GM21576 (cell line): ENCODE measurements around the gene FITM2.

Source experiments
- ATAC-seq: cut with Tn5 transposase; IDR thresholded peaks from one replicate; pipeline ENCODE4 v1.9.1; 2021; ENCODE audit warnings: mild to moderate bottlenecking, moderate library complexity; ENCODE audit not compliant: unreplicated experiment

The FITM2 gene

GRCh38 chr20:44284032-44284431 is 27.0 kb downstream of the FITM2 start:
- ATAC-seq = no peak

GRCh38 chr20:44282192-44282591 is 28.8 kb downstream of the FITM2 start:
- no peak for ATAC-seq

DNA sequence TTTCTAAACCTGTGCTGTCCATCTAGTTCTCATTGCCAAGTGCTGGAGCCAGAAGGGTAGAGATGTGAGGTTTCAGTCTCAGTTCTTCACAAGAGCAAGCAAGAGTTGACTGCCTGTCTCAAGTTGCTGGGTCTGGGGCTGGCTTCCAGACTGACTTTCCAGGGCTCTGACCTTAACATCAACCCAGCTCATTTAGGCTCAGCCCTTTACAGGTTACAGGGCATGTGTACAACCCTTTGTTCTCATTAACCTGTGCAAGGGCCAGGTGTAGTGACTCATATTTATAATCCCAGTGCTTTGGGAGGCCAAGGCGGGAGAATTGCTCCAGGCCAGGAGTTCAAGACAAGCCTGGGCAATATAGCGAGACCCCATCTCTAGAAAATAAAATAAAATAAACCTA is 30.6 kb downstream of the FITM2 start:
- ATAC-seq = no peak

GRCh38 chr20:44279228-44279627 is 31.8 kb downstream of the FITM2 start:
- no peak for ATAC-seq

GRCh38 chr20:44274303-44275017 is 36.5 kb downstream of the FITM2 start:
- ATAC-seq = no peak

DNA sequence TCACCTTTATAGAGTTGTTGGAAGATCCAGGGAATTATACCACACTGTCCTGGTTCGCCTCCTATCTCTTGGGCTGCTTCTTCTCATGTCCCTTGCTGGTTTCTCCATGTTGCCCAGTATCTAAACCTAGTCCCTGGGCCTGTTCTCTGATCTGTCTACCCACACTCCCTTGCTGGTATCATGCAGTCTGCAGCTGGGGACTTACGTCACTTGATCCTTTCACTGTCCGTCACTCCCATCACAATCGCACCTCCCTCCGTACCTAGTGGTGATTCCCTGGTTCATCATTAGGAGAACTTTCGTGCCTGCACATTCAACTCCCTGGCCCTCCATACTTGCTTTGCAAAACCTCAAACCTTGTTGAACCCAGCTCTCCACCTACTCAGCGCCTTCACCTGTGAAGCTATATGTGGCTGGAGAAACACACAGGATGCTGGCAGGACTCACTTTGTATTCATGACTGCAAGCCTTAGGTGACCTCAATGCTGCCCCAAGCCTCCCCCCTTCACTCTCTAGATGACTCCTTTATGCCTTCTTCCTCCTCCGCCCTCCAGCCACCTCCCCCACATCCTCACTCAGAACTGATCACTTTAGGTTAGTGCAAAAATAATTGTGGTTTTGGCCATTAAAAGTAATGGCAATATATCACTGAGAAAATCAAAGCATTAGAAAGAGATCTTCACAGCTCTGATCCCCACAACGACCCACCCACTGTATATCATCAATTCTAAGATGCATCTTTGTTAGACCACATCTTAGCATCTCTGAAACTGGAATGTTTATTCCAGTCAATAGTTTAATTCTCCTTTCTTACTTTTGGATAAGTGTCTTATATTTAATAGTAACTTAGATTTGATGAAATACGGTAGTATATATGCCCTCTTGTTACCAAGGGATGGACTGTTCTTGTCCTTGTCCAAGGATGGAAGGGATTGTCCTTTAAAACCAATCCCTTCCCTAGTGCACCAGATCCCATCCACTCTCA is 37.5 kb downstream of the FITM2 start:
- ATAC-seq = no peak

DNA sequence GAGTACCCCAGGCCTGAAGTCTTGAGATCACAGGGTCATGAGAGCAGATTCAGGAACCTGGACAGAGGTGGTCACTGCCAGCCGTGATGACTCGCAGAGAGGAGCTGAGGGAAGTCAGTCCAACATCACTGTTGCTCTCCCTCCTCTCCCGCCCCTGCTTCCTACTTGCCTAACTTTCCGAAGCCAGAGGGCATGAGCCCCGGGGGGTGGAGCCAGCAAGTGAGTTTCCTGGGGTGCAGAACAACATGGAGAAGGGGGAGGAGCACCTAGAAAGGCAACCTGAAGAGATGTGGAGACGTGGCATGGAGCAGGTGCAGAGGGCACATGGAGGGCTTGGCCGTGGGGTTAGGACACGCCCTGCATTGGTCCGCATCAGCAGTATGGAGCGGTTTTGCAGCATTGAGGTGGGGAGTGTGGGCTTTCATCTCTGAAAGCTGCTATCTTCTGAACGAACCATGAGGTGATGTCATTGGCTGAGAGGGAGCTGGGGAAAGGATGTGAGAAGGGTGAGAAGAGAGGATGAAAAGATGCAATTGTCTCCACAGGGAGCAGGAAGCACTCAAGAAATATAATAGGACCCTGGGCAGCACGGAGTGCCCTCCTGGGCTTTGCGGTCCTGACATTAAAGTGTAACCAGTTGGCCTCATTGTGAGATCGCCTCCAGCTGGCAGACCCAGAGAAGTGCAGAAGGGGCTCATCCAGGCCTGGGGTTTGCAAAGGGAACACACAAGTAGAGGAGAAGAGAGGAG is 38.9 kb downstream of the FITM2 start:
- no peak for ATAC-seq

- ATAC-seq = no peak
Measured at GRCh38 chr20:44268802-44269201, 42.2 kb downstream of the FITM2 start.

DNA sequence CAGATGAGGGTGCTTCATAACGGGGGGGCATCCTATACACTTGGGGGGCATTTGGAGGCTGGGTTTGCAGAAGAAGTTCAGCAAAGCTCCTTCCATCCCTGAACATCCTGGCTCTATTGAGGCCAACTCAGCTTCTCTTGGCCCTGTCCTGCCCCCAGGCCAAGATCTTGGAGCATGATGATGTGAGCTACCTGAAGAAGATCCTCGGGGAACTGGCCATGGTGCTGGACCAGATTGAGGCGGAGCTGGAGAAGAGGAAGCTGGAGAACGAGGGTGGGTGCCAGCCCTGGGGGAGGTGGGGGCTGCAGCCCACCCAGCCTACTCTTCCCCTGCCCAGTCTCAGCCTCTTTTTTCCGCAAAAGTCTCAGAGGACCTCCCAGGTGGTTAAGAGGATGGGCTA is 46.7 kb downstream of the FITM2 start:
- no peak for ATAC-seq

DNA sequence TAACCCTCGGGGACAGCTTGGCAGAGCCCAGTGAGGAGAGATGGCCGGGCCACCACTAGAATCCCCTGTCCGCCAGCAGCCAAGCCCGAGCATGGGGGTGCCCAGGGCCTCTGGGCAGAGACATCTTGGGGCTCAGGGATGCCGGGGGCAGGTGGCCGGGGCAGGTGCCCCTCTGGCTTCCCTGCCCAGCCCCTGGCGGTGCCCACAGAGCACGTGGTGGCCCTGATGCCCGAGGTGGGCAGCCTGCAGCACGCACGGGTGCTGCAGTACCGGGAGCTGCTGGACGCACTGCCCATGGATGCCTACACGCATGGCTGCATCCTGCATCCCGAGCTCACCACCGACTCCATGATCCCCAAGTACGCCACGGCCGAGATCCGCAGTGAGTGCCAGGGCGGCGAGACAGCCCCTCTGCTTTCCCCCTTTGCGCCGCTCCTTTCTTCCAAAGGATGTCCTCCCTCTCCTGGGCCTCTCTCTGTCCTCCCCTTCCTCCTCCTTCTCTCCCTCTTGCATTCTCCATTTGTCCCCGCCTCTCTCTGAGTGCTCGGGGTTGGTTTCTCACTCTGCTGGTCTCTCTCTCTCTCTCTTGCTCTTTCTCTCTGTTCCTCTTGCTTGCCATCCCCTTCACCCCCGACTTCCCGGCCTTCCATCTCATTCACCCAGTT is 52.6 kb downstream of the FITM2 start:
- no peak for ATAC-seq

DNA sequence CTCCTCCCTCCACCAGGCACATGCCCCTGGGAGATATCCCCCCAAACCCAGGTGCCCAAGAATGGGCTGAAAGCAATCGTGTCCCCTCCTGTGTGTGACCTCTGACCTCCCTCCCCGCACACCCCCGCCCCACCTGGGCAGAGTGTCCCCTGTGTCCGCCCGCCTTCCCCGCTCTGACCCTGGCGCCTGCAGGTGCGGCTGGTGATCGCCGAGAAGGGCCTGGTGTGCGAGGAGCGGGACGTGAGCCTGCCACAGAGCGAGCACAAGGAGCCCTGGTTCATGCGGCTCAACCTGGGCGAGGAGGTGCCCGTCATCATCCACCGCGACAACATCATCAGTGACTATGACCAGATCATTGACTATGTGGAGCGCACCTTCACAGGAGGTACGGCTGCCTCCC is 54.0 kb downstream of the FITM2 start:
- ATAC-seq = no peak

DNA sequence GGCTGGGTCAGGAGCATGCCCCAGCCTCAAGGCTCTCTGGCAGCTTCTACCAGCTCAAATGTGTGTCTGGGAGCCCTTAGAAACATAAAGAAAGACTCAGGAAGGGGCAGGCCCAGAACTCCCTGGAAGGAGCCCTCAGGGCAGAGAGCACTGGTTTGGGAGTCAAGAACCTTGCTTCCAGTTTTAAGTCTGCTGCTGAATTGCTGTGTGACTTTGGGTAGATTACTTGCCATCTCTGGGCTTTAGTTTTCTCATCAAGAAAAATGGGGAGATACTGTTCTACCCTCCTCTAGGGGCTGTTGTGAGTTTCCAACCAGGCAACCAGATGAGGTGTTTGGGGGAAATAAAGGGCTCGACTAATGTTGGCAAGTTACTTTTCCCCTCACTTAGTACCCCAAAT is 55.1 kb downstream of the FITM2 start:
- ATAC-seq = no peak

- ATAC-seq = no peak
Measured at GRCh38 chr20:44254073-44254472, 56.9 kb downstream of the FITM2 start.

DNA sequence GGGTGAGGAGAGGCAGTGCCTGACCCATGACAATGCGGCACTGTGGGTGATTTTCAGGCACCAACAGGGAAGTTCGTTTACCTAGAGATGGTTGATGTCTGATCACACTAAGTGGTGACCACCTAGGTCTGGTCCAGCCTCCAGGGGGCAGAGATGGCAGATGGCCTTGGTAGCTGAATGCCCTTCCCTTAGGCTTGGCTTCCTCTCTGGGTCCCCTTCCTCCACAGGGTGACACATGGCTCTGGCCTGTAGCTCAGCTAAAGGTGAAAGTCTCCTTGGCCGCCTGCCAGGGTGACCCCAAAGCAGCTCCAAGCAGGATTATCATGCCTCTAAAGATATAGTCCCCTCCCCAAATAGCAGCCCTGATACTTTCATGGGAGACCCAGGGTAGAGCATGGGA is 57.5 kb downstream of the FITM2 start:
- ATAC-seq = no peak
